ENCODE results near the gene NT5E.
A peak's percentile ranks its signal among the peaks of the same experiment; 100 is the strongest.

The NT5E gene

DNA sequence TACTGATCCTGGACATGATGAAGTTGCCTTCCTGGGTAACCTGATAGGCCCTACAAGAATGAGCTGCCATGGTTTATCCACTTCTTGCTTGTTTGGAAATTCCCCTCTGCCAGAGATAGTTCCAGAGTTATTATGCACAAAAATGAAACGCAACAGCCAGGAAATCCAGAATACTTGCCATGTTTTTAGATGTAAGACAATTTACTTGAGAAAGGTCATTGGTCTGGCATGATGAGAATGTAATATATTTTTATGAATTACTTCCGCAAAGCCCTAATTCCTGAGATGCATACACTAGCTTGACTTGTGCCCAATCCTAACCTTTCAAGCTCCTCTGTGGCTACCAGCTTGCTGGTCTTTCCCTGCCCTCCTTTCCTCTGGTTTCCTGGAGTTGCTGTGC is 27.9 kb upstream of the NT5E start:
- no peak for DNase-seq (ENCODE audit: low read depth in 2 of 2)

DNA sequence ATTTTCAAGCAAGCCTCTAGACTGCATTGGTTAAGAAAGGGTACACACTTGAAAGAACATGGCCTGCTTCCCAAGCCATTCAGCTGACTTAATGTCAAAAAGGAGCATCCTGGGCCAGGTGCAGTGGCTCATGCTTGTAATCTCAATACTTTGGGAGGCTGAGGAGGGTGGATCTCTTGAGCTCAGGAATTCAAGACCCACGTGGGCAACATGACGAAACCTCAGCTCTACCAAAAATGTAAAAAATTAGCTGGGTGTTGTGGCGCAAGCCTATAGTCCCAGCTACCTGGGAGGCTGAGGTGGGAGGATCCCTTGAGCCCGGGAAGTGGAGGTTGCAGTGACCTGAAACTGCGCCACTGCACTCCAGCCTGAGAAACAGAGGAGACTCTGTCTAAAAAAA is 26.9 kb upstream of the NT5E start:
- no peak for DNase-seq (ENCODE audit: low read depth in 2 of 2)

DNA sequence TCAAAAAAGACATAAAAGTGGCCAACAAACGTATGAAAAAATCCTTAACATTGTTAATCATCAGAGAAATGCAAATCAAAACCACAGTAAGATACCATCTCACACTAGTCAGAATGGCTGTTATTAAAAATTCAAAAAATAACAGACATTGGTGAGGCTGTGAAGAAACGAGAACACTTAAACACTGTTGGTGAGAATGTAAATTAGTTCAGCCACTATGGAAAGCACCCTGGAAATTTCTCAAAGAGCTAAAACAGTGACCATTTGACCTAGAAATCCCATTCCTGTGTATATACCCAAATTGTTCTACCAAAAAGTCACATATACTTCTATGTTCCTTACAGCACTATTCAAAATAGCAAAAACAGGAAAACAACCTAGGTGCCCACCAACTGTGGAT is 24.9 kb upstream of the NT5E start:
- no peak for DNase-seq (ENCODE audit: low read depth in 2 of 2)

DNA sequence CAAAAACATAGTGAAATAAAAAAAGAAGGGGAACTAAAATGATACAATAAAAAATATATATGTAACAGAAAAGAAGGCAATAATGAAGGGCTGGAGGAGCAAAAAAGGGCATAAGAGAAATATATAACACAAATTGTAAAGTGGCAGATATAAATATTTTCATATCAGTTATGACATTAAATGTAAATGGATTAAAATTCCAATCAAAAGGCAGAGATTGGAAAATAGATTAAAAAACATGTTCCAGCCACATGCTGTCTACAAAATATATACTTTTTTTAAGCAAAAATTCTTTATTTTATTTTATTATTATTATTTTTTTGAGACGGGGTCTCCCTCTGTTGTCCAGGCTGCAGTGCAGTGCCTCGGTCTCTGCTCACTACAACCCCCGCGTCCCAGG is 23.9 kb upstream of the NT5E start:
- no peak for DNase-seq (ENCODE audit: low read depth in 2 of 2)

DNA sequence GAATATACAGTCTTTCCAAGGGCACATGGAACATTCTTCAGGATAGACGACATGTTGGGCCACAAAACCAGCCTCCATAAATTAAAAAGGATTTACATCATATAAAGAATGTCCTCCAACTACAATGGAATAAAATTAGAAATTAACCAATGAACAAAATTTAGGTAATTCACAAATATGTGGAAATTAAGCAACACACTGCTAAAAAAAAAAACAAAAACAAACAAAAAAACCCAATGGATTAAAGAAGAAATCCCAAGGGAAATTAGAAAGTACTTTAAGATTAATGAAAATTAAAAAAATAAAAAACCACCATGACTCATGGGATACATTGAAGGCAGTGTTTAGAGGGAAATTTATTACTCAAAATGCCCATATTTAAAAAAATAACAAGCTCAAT is 21.4 kb upstream of the NT5E start:
- DNase-seq (ENCODE audit: low read depth in 2 of 2): no peak

DNA sequence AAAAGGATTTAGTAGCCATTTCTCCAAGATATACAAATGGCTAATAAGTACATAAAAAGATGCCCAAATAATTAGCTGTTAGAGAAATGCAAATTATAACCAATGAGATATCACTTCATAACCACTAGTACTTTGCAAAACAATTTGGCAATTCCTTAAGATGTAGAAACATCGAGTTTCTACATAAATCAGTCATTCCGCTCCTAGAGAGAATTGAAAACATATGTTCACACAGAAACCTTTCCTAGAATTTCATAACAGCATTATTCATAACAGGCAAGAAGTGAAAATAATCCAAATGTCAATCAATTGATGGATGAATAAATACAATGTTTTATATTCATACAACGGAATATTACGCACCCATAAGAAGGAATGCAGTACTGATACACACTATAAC is 20.5 kb upstream of the NT5E start:
- no peak for DNase-seq (ENCODE audit: low read depth in 2 of 2)

DNA sequence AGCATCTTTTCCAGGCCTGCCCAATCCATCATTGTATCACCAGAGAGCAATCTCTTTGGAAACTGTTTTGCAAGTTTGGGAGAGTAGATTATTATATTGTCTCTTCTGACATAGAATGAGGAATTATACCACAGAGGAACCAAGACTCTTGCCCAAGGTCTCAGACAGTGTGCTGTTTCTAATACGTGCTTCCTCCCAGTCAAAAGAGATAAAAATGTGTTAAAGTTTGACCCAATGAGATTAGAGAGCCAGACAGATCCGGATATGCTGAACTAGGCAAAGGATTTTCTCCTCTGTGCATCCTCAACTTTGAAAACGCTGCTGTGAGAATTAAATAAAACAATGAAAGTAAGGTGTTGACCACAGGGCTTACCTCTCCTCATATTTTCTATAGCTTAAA is 18.6 kb upstream of the NT5E start:
- DNase-seq (ENCODE audit: low read depth in 2 of 2): no peak

DNA sequence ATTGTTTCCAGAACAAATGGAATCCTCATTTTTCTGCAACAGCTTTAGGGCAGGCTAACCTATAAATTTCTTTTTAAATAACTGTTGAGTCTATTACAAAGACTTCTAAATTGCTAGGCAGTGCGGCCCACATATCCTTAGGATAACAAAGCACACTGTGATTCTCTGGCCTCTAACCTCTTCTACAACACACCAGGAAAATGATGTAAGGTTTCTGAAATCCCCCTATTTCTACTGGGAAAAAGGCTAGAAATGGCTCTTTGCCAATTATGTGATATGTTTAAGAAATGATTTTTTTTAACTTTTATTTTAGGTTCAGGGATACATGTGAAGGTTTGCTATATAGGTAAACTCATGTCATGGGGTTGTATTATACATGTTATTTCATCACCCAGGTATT is 17.3 kb upstream of the NT5E start:
- DNase-seq (ENCODE audit: low read depth in 2 of 2): no peak

DNA sequence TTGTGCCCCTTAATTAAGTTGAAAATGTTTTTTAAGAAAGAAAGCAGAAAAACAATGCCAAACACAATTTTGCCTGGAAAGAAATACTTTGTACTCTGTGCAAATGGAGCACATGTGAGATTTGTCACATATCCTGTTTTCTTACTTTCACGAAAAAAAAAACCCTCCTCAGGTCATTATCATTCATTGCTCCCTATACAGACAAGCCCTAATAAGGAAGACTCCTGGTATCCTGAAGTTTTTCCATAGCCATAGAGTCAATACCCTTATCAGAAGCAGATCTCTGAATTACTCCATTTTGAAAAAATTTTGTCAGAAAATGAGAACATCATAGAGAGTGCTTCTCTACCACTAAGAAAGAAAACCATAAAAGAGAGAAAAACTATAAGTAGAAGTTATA is 14.0 kb upstream of the NT5E start:
- no peak for DNase-seq (ENCODE audit: low read depth in 2 of 2)

DNA sequence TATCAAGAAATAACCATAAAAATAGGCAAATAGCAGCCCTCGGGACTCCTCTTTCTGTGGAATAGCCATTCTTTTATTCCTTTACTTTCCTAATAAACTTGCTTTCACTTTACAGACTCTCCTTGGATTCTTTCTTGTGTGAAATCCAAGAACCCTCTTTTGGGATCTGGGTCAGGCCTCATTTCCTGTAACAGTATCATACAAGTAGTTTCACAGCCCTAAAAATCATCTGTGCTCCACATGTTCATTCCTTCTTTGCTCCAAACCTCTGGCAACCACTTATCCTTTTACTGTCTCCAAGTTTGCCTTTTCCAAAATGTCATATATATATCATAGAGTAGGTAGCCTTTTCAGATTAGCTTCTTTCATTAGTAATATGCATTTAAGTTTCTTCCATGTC is 13.5 kb upstream of the NT5E start:
- no peak for DNase-seq (ENCODE audit: low read depth in 2 of 2)

DNA sequence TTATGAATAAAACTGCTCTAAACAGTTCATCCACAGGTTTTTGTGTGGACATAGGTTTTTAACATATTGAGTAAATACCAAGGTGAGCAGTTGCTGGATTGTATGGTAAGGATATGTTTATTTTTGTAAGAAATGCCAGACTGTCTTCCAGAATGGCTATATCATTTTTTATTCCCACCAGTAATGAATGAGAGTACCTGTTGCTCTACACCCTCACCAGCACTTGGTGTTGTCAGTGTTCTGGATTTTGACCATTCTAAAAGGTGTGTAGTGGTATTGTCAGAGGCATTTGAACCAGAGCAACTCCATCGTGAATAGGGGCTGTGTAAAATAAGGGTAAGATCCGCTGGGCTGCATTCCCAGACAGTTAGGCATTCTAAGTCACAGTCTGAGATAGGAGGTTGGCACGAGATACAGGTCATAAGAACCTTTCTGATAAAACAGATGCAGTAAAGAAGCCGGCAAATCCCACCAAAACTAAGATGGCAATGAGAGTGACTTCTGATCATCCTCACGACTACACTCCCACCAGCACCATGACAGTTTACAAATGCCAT is 12.9 kb upstream of the NT5E start:
- DNase-seq (ENCODE audit: low read depth in 2 of 2): no peak

DNA sequence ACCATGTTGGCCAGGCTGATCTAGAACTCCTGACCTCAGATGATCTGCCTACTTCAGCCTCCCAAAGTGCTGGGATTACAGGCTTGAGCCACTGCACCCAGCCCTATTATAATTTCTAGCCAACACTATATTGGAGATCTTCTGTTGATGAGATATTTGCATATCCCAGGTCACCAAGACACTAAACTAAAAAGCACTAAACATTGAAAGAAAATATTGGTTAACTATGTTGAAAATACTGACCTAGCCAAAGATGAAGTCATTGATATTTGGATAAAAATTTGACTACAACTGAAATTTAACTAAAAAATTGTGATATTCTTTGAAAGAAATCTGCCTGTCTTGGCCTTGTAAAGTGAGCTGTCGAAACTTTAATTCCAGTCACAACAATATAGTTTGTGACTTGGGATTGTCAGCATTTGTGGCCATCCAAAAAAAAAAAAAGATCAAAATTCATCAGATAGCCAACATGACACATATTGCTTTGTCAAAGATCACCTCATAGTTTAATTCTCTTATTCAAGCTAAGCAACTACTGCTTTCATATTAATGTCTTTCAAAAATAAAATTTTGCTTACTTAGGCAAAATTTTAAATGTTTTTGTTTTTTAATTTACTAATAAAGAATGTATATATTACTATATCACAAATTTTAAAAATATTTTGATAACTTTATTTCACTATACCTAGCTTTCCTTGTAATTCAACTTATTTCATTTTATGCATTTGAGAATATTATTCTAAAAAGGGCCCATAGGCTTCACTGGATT is 6.3 kb upstream of the NT5E start:
- DNase-seq (ENCODE audit: low read depth in 2 of 2): no peak

DNA sequence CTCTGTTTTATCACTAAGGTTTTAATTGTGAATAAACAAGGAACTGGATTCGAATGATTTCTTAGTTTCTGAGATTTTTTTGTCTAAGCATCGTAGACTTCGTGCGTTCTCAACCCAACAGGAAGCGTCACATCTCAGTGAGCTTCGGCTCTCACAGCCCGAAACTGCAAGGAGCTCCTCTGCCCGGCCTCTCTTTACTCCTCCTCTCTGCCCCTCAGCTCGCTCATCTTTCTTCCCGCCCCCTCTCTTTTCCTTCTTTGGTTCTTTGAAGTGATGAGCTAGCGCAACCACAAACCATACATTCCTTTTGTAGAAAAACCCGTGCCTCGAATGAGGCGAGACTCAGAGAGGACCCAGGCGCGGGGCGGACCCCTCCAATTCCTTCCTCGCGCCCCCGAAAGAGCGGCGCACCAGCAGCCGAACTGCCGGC is 480 bp upstream of the NT5E start:
- DNase-seq (ENCODE audit: low read depth in 2 of 2): peak; percentile 63 to 65

DNA sequence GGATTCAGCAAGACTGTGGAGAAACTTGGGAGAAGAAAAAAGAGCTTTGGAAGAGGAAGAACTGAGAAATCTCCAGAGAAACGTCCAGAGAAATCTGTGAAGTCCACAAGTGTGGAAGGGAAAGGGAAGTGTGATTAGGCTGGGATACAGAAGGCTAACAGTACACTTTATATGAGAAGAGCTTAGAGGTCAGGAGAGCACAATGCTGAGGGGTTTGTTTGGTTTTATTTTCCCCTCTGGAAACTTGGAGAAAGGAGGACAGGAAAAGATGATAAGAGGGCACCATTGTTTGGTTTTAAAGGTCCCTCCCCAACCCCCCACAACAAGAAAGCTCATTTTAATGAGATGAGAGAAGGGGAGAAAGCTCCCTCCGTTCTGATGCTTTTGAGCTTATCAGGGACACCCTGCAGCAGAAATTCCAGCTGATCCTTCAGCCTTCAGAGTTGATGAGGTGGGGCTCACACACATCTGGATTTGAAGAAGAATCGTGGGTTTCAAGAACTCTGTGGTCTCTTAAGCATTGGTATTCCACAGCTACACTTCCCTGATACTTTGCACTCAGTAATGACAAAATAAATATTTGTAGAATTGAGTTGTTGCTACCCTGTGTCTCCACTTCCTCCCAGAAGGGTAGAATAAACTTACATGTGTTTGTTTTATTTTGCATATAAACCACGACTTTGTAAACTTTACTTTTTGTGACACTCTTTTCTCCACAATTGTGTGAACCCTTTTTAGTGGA is 1.9 kb downstream of the NT5E start:
- DNase-seq (ENCODE audit: low read depth in 2 of 2): no peak

DNA sequence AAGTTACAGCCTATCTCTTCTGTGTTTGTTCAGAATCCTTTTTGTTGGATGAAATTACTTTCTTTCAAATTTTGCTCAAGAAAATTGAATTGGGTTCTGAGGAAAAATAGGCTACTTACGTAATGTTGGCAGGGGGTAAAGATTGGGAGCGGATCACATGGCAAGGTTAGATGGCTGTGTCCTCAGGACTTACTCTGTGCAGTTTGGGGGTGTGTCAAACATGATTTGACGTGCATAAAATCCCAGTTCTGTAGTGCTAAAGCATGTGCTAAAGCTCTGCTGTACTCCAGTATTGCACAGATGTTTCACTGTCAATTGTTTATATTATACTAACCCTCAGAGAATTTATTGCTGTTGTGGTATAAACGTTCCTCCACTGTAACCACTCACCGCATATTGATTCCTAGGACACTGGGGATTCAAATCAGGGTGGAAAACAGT is 2.6 kb downstream of the NT5E start:
- DNase-seq (ENCODE audit: low read depth in 2 of 2): no peak

DNA sequence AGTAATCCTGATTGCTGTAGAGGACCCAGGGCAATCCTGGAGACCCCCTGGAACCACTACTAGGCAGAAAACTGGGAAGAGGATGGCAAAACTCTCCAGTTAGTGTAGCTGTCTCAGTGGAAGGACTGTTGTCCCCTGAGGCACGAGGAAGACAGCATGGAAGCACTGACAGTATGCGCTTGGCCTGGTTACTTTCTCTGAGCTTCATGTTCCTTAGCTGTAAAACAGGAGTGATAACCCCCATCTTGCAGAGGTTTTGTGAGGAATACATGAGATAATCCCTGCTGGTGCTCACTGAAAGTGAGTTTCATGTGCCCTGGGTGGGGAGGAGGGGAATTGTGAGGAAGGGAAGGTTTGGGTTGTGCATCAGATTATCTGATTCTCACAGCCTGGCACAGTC is 3.2 kb downstream of the NT5E start:
- DNase-seq (ENCODE audit: low read depth in 2 of 2): no peak

DNA sequence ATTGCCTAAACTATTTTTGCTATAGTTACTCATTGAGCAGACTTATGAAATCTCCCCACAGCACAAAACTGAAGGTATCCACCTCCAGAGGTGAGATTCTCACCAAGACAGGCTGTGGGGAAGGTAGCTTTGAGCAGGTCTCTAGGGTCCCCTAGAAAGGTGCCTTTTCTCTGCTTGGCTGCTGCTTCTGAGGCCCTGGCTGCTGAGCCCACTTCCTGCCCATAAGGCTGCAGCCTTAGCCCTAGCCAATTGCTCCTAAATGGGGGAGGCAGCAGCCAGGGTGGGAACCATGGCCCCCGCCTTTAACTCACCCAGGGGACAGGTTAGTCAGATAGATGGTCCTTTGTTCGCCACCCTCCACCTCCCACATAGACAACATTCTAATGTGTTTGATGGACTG is 3.6 kb downstream of the NT5E start:
- no peak for DNase-seq (ENCODE audit: low read depth in 2 of 2)

DNA sequence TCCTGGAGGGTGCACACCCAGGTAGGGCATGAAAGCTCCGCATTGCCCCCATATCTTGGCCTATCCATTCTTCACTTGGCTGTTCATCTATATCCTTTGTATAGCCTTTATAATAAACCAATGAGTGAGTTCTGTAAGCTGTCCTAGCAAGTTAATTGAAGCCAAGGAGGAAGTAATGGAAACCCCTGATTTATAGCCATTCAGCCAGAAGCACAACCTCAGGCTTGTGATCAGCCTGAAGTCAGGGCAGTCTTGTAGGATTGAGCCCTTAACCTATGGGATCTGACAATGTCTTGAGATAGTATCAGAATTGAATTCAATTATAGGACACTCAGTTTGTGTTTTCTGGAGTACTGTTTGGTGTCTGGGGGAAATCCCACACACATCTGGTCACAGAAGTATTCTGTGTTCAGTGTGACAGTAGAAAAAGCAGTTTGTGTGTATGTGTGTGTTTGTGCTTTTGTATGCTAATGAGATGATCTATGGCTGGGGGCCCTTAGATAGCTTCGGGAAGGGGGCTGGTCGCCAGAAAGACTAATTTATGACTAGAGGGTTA is 5.7 kb downstream of the NT5E start:
- no peak for DNase-seq (ENCODE audit: low read depth in 2 of 2)

DNA sequence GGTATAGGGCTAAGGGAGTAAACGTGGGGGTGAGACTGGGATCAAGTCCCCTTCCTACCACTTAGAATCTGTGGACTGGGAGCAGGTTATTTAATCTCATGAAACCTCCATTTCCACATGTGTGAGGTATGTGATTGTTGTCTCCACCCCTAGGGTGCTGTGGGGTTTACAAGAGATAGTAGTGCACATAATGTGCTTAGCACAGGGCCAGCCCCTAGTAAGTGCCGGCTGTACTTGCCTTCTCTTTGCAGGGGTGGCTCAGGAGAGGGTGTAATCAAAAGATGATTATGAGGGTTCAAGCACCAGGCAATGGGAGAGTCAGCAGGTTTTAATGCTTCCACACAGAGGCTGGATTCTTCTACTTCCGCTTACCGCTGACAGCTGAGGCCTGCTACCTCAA is 6.9 kb downstream of the NT5E start:
- DNase-seq (ENCODE audit: low read depth in 2 of 2): no peak

DNA sequence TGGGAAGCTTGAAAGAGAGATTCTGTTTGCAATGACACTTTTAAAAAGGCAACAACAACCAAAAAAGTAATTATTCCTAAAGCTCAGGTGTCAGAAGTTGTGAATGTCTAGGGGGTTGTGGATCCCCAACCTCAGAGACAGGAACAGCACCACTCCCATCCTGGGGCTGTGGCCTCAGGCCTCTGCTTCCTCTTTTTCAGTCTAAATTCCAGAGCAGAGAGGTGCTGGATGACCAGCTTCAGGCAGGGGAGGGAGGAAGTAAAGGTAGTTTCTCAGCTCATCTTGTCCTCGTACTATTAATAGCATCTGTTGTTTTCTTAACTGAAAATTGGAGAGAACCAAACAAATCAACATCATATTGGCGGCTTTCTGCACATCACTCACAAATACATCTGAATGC is 8.3 kb downstream of the NT5E start:
- DNase-seq (ENCODE audit: low read depth in 2 of 2): no peak

DNA sequence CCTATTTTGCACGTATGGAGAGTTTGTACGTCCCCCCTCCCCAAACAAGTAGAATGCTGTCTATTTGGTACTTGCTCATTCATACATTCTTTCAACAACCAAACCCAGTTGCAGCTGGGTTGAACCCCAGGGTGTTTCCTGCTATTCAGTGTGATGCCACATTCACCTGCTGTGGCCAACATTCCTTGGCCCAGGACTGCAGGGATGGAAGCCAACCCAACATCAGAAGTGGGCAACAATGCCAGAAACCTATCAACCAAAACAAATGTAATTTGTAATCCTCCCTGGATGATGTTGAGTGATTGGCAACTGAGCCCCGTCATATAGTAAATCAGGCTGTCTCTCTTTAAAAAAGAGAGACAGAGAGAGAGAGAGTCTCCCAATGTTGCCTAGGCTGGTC is 8.9 kb downstream of the NT5E start:
- DNase-seq (ENCODE audit: low read depth in 2 of 2): no peak

DNA sequence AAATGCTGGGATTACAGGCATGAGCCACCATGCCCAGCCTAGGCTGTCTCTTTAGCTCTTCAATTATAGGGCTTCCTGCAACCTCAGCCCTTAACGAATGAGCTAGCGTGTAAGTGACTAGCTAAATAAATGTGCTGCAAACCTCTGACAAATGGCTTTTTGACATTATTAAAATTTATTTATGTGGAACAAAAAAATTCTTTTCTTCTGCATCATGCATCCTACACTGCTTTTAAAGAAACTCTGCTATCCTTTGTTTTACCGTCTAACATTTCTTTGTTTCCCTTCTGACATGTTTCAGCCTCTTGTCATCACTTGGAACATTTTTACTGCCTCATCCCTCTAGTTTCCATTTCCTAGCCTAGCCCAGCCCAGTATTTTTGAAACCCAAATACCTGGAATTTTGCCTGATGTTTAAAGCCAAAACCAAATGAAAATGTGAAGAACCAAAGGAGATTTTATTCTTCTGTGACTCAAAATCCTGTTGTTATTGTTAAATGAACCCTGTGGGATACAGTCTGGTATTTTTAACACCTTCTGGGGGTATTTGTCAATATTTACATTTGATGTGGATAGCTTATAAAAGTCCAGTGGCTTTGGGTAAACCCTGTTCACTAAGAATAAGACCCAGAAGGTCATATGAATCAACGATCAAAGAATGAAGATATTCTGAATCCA is 9.5 kb downstream of the NT5E start:
- DNase-seq (ENCODE audit: low read depth in 2 of 2): no peak
